HEK293T (cell line): ENCODE measurements around the gene GABRG3.
"Not testable (repeated sequence)": the region's sequence is repeated elsewhere in the genome, so short reads cannot be mapped to it uniquely, and the experiment has no call there.

Source experiments
- CTCF ChIA-PET: fragments of 350-600 bp; formaldehyde crosslinking; extraction: SDS; loops from one replicate; lab custom pipeline; 2021; ENCODE audit warnings: antibody characterized with exemption, inconsistent platforms; lab: Yijun Ruan, JAX
- POLR2A ChIA-PET: fragments of 350-600 bp; formaldehyde crosslinking; extraction: SDS; loops from one replicate; lab custom pipeline; 2020; ENCODE audit warnings: antibody characterized with exemption, inconsistent platforms; lab: Yijun Ruan, JAX
- DNase-seq: peaks from one replicate; pipeline ENCODE4 v3.0.0; 2012; ENCODE audit warnings: mixed read lengths; ENCODE audit errors: extremely low spot score
- ARNT ChIP-seq: fragments of 450-650 bp; IDR thresholded peaks from 2 replicates; pipeline ENCODE4 v1.6.1; 2017; ENCODE audit warnings: mild to moderate bottlenecking
- BHLHE40 ChIP-seq: fragments of 450-650 bp; IDR thresholded peaks from 2 replicates; pipeline ENCODE4 v1.6.1; 2016; ENCODE audit warnings: mild to moderate bottlenecking, moderate library complexity, borderline replicate concordance
- CTBP1 ChIP-seq: fragments of 450-650 bp; IDR thresholded peaks from 2 replicates; pipeline ENCODE4 v1.6.1; 2016; ENCODE audit warnings: borderline replicate concordance
- ELF4 ChIP-seq: fragments of 450-650 bp; IDR thresholded peaks from 2 replicates; pipeline ENCODE4 v1.6.1; 2017; ENCODE audit warnings: antibody characterized with exemption
- FOXA1 ChIP-seq: fragments of 450-650 bp; IDR thresholded peaks from 2 replicates; pipeline ENCODE4 v1.6.1; 2016; ENCODE audit warnings: mild to moderate bottlenecking
- FOXK2 ChIP-seq: fragments of 450-650 bp; IDR thresholded peaks from 2 replicates; pipeline ENCODE4 v1.6.1; 2016; ENCODE audit warnings: mild to moderate bottlenecking
- FOXM1 ChIP-seq: fragments of 450-650 bp; IDR thresholded peaks from 2 replicates; pipeline ENCODE4 v1.6.1; 2017; ENCODE audit warnings: mild to moderate bottlenecking, borderline replicate concordance
- HDGF ChIP-seq: fragments of 450-650 bp; IDR thresholded peaks from 2 replicates; pipeline ENCODE4 v1.6.1; 2017; ENCODE audit warnings: antibody characterized with exemption, borderline replicate concordance
- L3MBTL2 ChIP-seq: fragments of 450-650 bp; conservative IDR thresholded peaks from 2 replicates; pipeline ENCODE4 v1.6.1; 2016; ENCODE audit warnings: mild to moderate bottlenecking
- LEF1 ChIP-seq: fragments of 450-650 bp; IDR thresholded peaks from 2 replicates; pipeline ENCODE4 v1.6.1; 2017; ENCODE audit warnings: mild to moderate bottlenecking, borderline replicate concordance
- NFRKB ChIP-seq: fragments of 450-650 bp; IDR thresholded peaks from 2 replicates; pipeline ENCODE4 v1.6.1; 2016; ENCODE audit warnings: mild to moderate bottlenecking, moderate library complexity
- PKNOX1 ChIP-seq: fragments of 450-650 bp; IDR thresholded peaks from 2 replicates; pipeline ENCODE4 v1.6.1; 2016
- SP1 ChIP-seq: fragments of 450-650 bp; IDR thresholded peaks from 2 replicates; pipeline ENCODE4 v1.6.1; 2017
- SUZ12 ChIP-seq: fragments of 450-650 bp; IDR thresholded peaks from 2 replicates; pipeline ENCODE4 v1.6.1; 2016; ENCODE audit warnings: mild to moderate bottlenecking
- TARDBP ChIP-seq: fragments of 450-650 bp; IDR thresholded peaks from 2 replicates; pipeline ENCODE4 v1.6.1; 2016
- ZNF384 ChIP-seq: fragments of 450-650 bp; IDR thresholded peaks from 2 replicates; pipeline ENCODE4 v1.6.1; 2016

The GABRG3 gene

GRCh38 chr15:27360316-27360715 is 389.3 kb downstream of the GABRG3 start:
- DNase-seq: no peak
- POLR2A ChIA-PET: no interaction called here
- CTCF ChIA-PET: no interaction called here
- TF ChIP-seq L3MBTL2: no peak

- TF ChIP-seq LEF1 (no peak), NFRKB (no peak), BHLHE40 (no peak)
- ChIA-PET CTCF (interaction anchor here (0.6 kb wide), 1 partner anchor 15 kb away, joined by 9 read pairs; no protein-coding TSS in a partner anchor), POLR2A (no interaction called here)
Measured at GRCh38 chr15:27361438-27361837, 390.5 kb downstream of the GABRG3 start.

GRCh38 chr15:27365456-27365855 is 394.5 kb downstream of the GABRG3 start:
- no peak for DNase-seq
- ChIA-PET CTCF (no interaction called here), POLR2A (no interaction called here)
- TF ChIP-seq BHLHE40: no peak
- no peak for TF ChIP-seq SP1
- TF ChIP-seq LEF1: no peak
- no peak for TF ChIP-seq FOXA1
- TF ChIP-seq ARNT: no peak
- no peak for TF ChIP-seq HDGF
- TF ChIP-seq CTBP1: no peak
- no peak for TF ChIP-seq SUZ12
- no peak for TF ChIP-seq NFRKB
- no peak for TF ChIP-seq ELF4
- TF ChIP-seq L3MBTL2: no peak
- no peak for TF ChIP-seq ZNF384
- no peak for TF ChIP-seq FOXK2
- no peak for TF ChIP-seq FOXM1
- TF ChIP-seq PKNOX1: no peak
- no peak for TF ChIP-seq TARDBP

More at GRCh38 chr15:27361438-27361837, 390.5 kb downstream of the GABRG3 start:
- DNase-seq: no peak

- CTCF ChIA-PET, POLR2A ChIA-PET: not testable (repeated sequence)
Measured at GRCh38 chr15:27377391-27377790, 406.4 kb downstream of the GABRG3 start.

GRCh38 chr15:27382361-27383025 is 411.5 kb downstream of the GABRG3 start:
- ChIA-PET POLR2A (no interaction called here), CTCF (no interaction called here)
- no peak for TF ChIP-seq FOXK2
- no peak for TF ChIP-seq ELF4
- no peak for TF ChIP-seq CTBP1
- no peak for DNase-seq

More at GRCh38 chr15:27377391-27377790, 406.4 kb downstream of the GABRG3 start:
- not testable (repeated sequence) for DNase-seq

- TF ChIP-seq FOXM1 (no peak), ARNT (no peak), SUZ12 (no peak), NFRKB (no peak), L3MBTL2 (no peak), CTBP1 (no peak), SP1 (no peak), FOXA1 (no peak), BHLHE40 (no peak), ZNF384 (no peak), TARDBP (no peak)
- CTCF ChIA-PET: no interaction called here
Measured at GRCh38 chr15:27383726-27384125, 412.7 kb downstream of the GABRG3 start.

GRCh38 chr15:27392163-27392562 is 421.2 kb downstream of the GABRG3 start:
- TF ChIP-seq LEF1 (no peak), ZNF384 (no peak), SP1 (no peak), CTBP1 (no peak), ARNT (no peak), ELF4 (no peak), HDGF (no peak), FOXM1 (no peak), PKNOX1 (no peak), L3MBTL2 (no peak), FOXK2 (no peak), SUZ12 (no peak)
- CTCF ChIA-PET: no interaction called here
- POLR2A ChIA-PET: no interaction called here
- DNase-seq: no peak

More at GRCh38 chr15:27383726-27384125, 412.7 kb downstream of the GABRG3 start:
- POLR2A ChIA-PET: no interaction called here
- no peak for DNase-seq

GRCh38 chr15:27396521-27396920 is 425.5 kb downstream of the GABRG3 start:
- ChIA-PET POLR2A (no interaction called here), CTCF (no interaction called here)
- no peak for DNase-seq
- TF ChIP-seq BHLHE40: no peak
- TF ChIP-seq NFRKB: no peak
- TF ChIP-seq FOXK2: no peak
- TF ChIP-seq L3MBTL2: no peak
- no peak for TF ChIP-seq ELF4
- no peak for TF ChIP-seq FOXM1
- no peak for TF ChIP-seq SUZ12
- TF ChIP-seq CTBP1: no peak
- no peak for TF ChIP-seq PKNOX1
- TF ChIP-seq HDGF: no peak
- TF ChIP-seq ZNF384: no peak
